H1 (cell line): ENCODE results near the gene PTPRF. TPM values are rescaled to one million over a fixed set of nuclear protein-coding genes. Genes with fewer than 3 reads are reported as not detected.

Experiments used
- CTCF ChIA-PET: fragments of 300-600 bp; sonication (Branson Sonifier 250); formaldehyde crosslinking; loops from one replicate; lab custom pipeline; 2021; ENCODE audit not compliant: partially characterized antibody; lab: Charles Lee
- POLR2A ChIA-PET: fragments of 300-600 bp; sonication (Branson Sonifier 250); formaldehyde crosslinking; loops from one replicate; lab custom pipeline; 2021; ENCODE audit warnings: inconsistent platforms; ENCODE audit not compliant: partially characterized antibody; lab: Charles Lee
- DNase-seq, 2 experiments: peaks; one replicate each; pipeline versions ENCODE4 v3.0.0 to v3.0.0-alpha.2; 2010 to 2022; ENCODE audit warnings: low spot score in 2 of 2, low read depth in 1 of 2, mixed read lengths in 1 of 2
- FAIRE-seq: peaks from 2 replicates; lab custom pipeline; 2011; peaks lifted over from hg19 to GRCh38; lab: Jason Lieb, UNC
- H2AFZ ChIP-seq: 2 replicates; pipeline ENCODE4 v1.8.1; 2012; ENCODE audit warnings: low read length, inconsistent platforms
- H2AK5ac ChIP-seq: 2 replicates; pipeline ENCODE4 v1.6.1; 2013; ENCODE audit warnings: low read depth, low read length
- H2BK120ac ChIP-seq: replicated peaks from 2 replicates; pipeline ENCODE3; 2013; ENCODE audit warnings: low read depth, low read length, inconsistent platforms
- H2BK12ac ChIP-seq: 2 replicates; pipeline ENCODE4 v1.6.1; 2013; ENCODE audit warnings: low read depth, low read length
- H2BK15ac ChIP-seq: 2 replicates; pipeline ENCODE4 v1.6.1; 2013; ENCODE audit warnings: low read length
- H2BK20ac ChIP-seq: 2 replicates; pipeline ENCODE4 v1.6.1; 2013; ENCODE audit warnings: low read length
- H2BK5ac ChIP-seq: 2 replicates; pipeline ENCODE4 v1.6.1; 2013; ENCODE audit warnings: low read depth, low read length
- H3K14ac ChIP-seq: 2 replicates; pipeline ENCODE4 v1.6.1; 2013; ENCODE audit warnings: inconsistent platforms; ENCODE audit not compliant: insufficient read length
- H3K18ac ChIP-seq: 2 replicates; pipeline ENCODE4 v1.6.1; 2013; ENCODE audit warnings: low read length; ENCODE audit errors: extremely low read depth
- H3K23ac ChIP-seq: 2 replicates; pipeline ENCODE4 v1.6.1; 2013; ENCODE audit warnings: inconsistent platforms; ENCODE audit not compliant: insufficient read length
- H3K23me2 ChIP-seq: 2 replicates; pipeline ENCODE4 v1.6.1; 2013; ENCODE audit warnings: low read depth, low read length
- H3K27ac ChIP-seq: 2 replicates; pipeline ENCODE4 v1.6.1; 2011; ENCODE audit warnings: low read depth, low read length, inconsistent platforms
- H3K27me3 ChIP-seq, 4 experiments: replicated peaks in 1 of 4; 1 replicate in 1 of 4; 2 replicates in 3 of 4; pipeline versions ENCODE4 v1.6.1 to v1.8.1; 2011 to 2013; ENCODE audit warnings: low read length in 3 of 4, mild to moderate bottlenecking in 3 of 4, inconsistent platforms in 2 of 4, mixed read lengths in 2 of 4, moderate library complexity in 1 of 4; ENCODE audit not compliant: control insufficient read depth in 3 of 4, insufficient read depth in 3 of 4; ENCODE audit errors: extremely low read depth in 1 of 4
- H3K36me3 ChIP-seq, 4 experiments: 2 replicates each; pipeline versions ENCODE4 v1.6.1 to v1.8.1; 2011 to 2013; ENCODE audit warnings: mild to moderate bottlenecking in 4 of 4, low read length in 3 of 4, moderate library complexity in 2 of 4, control low read depth in 1 of 4, inconsistent platforms in 1 of 4; ENCODE audit not compliant: insufficient read depth in 4 of 4, control insufficient read depth in 2 of 4
- H3K4ac ChIP-seq: replicated peaks from 2 replicates; pipeline ENCODE3; 2013; ENCODE audit warnings: low read length, low read depth, mixed read lengths, inconsistent platforms; ENCODE audit not compliant: insufficient read length
- H3K4me1 ChIP-seq, 4 experiments: replicated peaks in 1 of 4; 1 replicate in 1 of 4; 2 replicates in 3 of 4; pipeline versions ENCODE4 v1.6.1 to v1.8.1; 2011 to 2013; ENCODE audit warnings: low read length in 3 of 4, inconsistent platforms in 2 of 4, mixed read lengths in 1 of 4; ENCODE audit not compliant: insufficient read depth in 4 of 4, control insufficient read depth in 3 of 4
- H3K4me2 ChIP-seq, 2 experiments: 2 replicates each; pipeline versions ENCODE4 v1.6.1 to v1.8.1; 2011 to 2013; ENCODE audit warnings: low read depth in 2 of 2, low read length in 2 of 2, control low read depth in 1 of 2, inconsistent platforms in 1 of 2, mild to moderate bottlenecking in 1 of 2; ENCODE audit not compliant: insufficient read depth in 1 of 2
- H3K4me3 ChIP-seq, 4 experiments: fragments of 200-600, 300-600 bp in 1 of 4; sonication (generic), shearing (Covaris generic), sonication (Bioruptor Twin) in 1 of 4; 2 replicates each; pipeline versions ENCODE4 v1.5.1 to v1.8.1; 2011 to 2016; ENCODE audit warnings: low read length in 4 of 4, low read depth in 3 of 4, control low read depth in 2 of 4, inconsistent platforms in 2 of 4, mild to moderate bottlenecking in 2 of 4, mixed read lengths in 1 of 4, moderate library complexity in 1 of 4; ENCODE audit not compliant: insufficient read depth in 2 of 4; ENCODE audit errors: extremely low read depth in 1 of 4
- H3K56ac ChIP-seq: replicated peaks from 2 replicates; pipeline ENCODE3; 2013; ENCODE audit warnings: low read depth, mild to moderate bottlenecking, mixed read lengths, low read length, inconsistent platforms; ENCODE audit not compliant: insufficient read length
- H3K79me1 ChIP-seq: 2 replicates; pipeline ENCODE4 v1.6.1; 2013; ENCODE audit warnings: low read depth, low read length, control low read depth
- H3K79me2 ChIP-seq, 2 experiments: 2 replicates each; pipeline versions ENCODE4 v1.6.1 to v1.8.1; 2012 to 2013; ENCODE audit warnings: low read length in 2 of 2, mild to moderate bottlenecking in 2 of 2, inconsistent platforms in 1 of 2; ENCODE audit not compliant: insufficient read depth in 2 of 2, control insufficient read depth in 1 of 2
- H3K9ac ChIP-seq, 4 experiments: replicated peaks in 1 of 4; 1 replicate in 1 of 4; 2 replicates in 3 of 4; pipeline versions ENCODE4 v1.6.1 to v1.8.1; 2011 to 2013; ENCODE audit warnings: low read depth in 3 of 4, low read length in 3 of 4, control low read depth in 2 of 4, mild to moderate bottlenecking in 2 of 4, moderate library complexity in 2 of 4, inconsistent platforms in 1 of 4; ENCODE audit errors: extremely low read depth in 1 of 4
- H3K9me3 ChIP-seq, 2 experiments: 2 replicates each; pipeline versions ENCODE4 v1.6.1 to v1.8.1; 2012 to 2013; ENCODE audit warnings: mild to moderate bottlenecking in 2 of 2, moderate library complexity in 2 of 2, control low read depth in 1 of 2, inconsistent platforms in 1 of 2, low read depth in 1 of 2, low read length in 1 of 2, mixed read lengths in 1 of 2; ENCODE audit not compliant: insufficient read depth in 2 of 2
- H4K20me1 ChIP-seq, 2 experiments: replicated peaks in 1 of 2; 2 replicates each; pipeline versions ENCODE3 to v1.8.1; 2011 to 2013; ENCODE audit warnings: inconsistent platforms in 2 of 2, low read length in 2 of 2, mild to moderate bottlenecking in 1 of 2; ENCODE audit not compliant: insufficient read depth in 2 of 2, control insufficient read depth in 1 of 2
- H4K5ac ChIP-seq: 2 replicates; pipeline ENCODE4 v1.6.1; 2013; ENCODE audit warnings: low read length, low read depth, mixed read lengths, inconsistent platforms; ENCODE audit not compliant: insufficient read length
- H4K8ac ChIP-seq: 2 replicates; pipeline ENCODE4 v1.8.0; 2013; ENCODE audit warnings: mild to moderate bottlenecking, moderate library complexity, low read length, inconsistent platforms; ENCODE audit not compliant: insufficient read depth; ENCODE audit errors: extremely low read depth
- H4K91ac ChIP-seq: replicated peaks from 2 replicates; pipeline ENCODE3; 2013; ENCODE audit warnings: low read length, mixed read lengths, inconsistent platforms; ENCODE audit not compliant: insufficient read length
- CREB1 ChIP-seq: IDR thresholded peaks from 2 replicates; pipeline ENCODE4 v1.6.1; 2012; ENCODE audit warnings: inconsistent platforms
- EP300 ChIP-seq, 2 experiments: IDR thresholded peaks; 1 replicate in 1 of 2; 2 replicates in 1 of 2; pipeline ENCODE4 v1.6.1; 2011 to 2012; ENCODE audit warnings: low read depth in 2 of 2, low read length in 2 of 2, mild to moderate bottlenecking in 2 of 2, borderline replicate concordance in 1 of 2, inconsistent platforms in 1 of 2, moderate library complexity in 1 of 2
- KDM5A ChIP-seq: fragments of 200-600 bp; IDR thresholded peaks from 2 replicates; pipeline ENCODE4 v1.7.1; 2012; ENCODE audit warnings: mild to moderate bottlenecking, low read length, inconsistent platforms, mixed read lengths
- TBP ChIP-seq: IDR thresholded peaks from 2 replicates; pipeline ENCODE4 v1.6.1; 2011; ENCODE audit warnings: low read depth, low read length, improper control_type of control experiment
- TCF12 ChIP-seq: IDR thresholded peaks from 2 replicates; pipeline ENCODE4 v1.6.1; 2011; ENCODE audit warnings: low read depth, mild to moderate bottlenecking, low read length
- WGBS, 2 experiments: shearing (Covaris generic) in 1 of 2; methylation state at CpG; one replicate each; pipeline versions ENCODE4 v1.1.6 to v1.1.7; 2013 to 2015; ENCODE audit warnings: low lambda C conversion rate in 2 of 2, mixed read lengths in 2 of 2, inconsistent platforms in 1 of 2, low coverage in 1 of 2, missing lambda C conversion rate in 1 of 2; ENCODE audit not compliant: insufficient replicate concordance in 2 of 2, insufficient coverage in 1 of 2, insufficient read length in 1 of 2; ENCODE audit errors: extremely low coverage in 1 of 2, missing lambda C conversion rate in 1 of 2; 5-methylcytosine and 5-hydroxymethylcytosine counted together
- polyA plus RNA-seq, 7 experiments: library from polyadenylated mRNA; depleted of rRNA in 3 of 7; stranded (reverse) in 5 of 7; unstranded in 2 of 7; fragments of >200 nt in 5 of 7; fragments of 200-250 nt in 2 of 7; gene quantifications; 1 replicate in 5 of 7; 2 replicates in 1 of 7; 4 replicates in 1 of 7; pipeline versions ENCODE4 v1.2.1 to v1.2.3, GENCODE V29; 2011 to 2013; ENCODE audit warnings: missing spikeins in 2 of 7, mixed read lengths in 2 of 7
- total RNA-seq: library from RNA; stranded (reverse); fragmentation: NEBNext Ultra II Directional; extraction: Animal tissue kit (Norgen Biotek cat#: 25700); gene quantifications from 2 replicates; pipeline ENCODE4 v1.2.1, GENCODE V29; 2021

The PTPRF gene
- total and polyA plus RNA-seq, 2 of the 8 experiments (the other 6 are each of a cell fraction or from before 2014, with no cell fraction given): 136 to 231 TPM

DNA sequence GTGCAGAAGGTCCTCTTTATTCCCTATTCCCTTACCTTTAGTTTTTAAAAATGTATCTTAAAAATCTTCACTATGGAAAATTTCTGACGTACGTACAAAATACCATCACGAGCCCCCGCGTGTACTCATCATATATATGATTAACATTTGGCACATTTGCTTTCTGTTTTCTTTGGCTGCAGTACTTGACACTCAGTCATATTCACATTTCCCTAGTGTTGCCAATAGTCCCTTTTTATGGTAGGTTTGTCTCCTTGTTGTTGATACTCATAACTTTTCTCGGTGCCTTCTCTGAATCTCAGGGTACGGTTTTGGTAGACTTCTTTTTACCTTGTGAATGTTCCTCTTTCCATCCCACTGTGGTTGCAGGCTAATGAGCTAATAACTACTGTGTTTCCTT, 142.6 kb downstream of the PTPRF start:
- Histone ChIP-seq H3K23ac (no peak overlapping the region), H3K4me1 (no peaks in the 10 kb centered on the region), H3K56ac (no peak overlapping the region), H2BK15ac (no peak overlapping the region), H2AFZ (no peak overlapping the region), H2AK5ac (no peak overlapping the region), H3K79me1 (peaks cover 3% of the 10 kb centered on the region), H2BK120ac (no peak overlapping the region), H2BK5ac (no peak overlapping the region), H3K4ac (no peak overlapping the region), H3K4me3 (no peak overlapping the region), H4K8ac (no peak overlapping the region), H3K14ac (no peak overlapping the region), H3K27ac (no peak overlapping the region), H4K20me1 (peaks cover 6 to 12% of the 10 kb centered on the region in 2 experiments), H3K23me2 (no peaks in the 10 kb centered on the region; the same call in 1 of the 2 replicates), H4K91ac (no peak overlapping the region), H3K9ac (no peak overlapping the region), H4K5ac (no peak overlapping the region), H3K27me3 (no peaks in the 10 kb centered on the region), H3K9me3 (no peaks in the 10 kb centered on the region), H2BK12ac (no peak overlapping the region), H2BK20ac (no peak overlapping the region), H3K18ac (no peak overlapping the region), H3K4me2 (no peak overlapping the region), H3K36me3 (peaks cover 39 to 90% (median 66%) of the 10 kb centered on the region in 4 experiments), H3K79me2 (peaks cover 0 to 4% of the 10 kb centered on the region in 2 experiments; a peak in 1 of 4 replicates)
- DNase-seq (no peak), FAIRE-seq (no peak)
- 96% methylated on average over 7 of the region's 7 CpGs; no CpG with 5 or more reads in 1 of the 2 experiments for WGBS, 2 experiments
- ChIA-PET CTCF (interaction anchor here (0.9 to 1.2 kb wide), 3 partner anchors 10 to 20 kb away, joined by 3 to 5 read pairs (median 5); no protein-coding TSS in a partner anchor), POLR2A (interaction anchor here (1.6 to 33.6 kb wide), 3 partner anchors 2 to 20 kb away, joined by 7 to 651 read pairs (median 651); partner anchors contain the start of gene KDM4A)
- TF ChIP-seq TCF12 (no peak), CREB1 (no peak), KDM5A (no peak), TBP (no peak), EP300 (IDR thresholded peaks at IDR 0.05; ENCODE audit: borderline replicate concordance in 1 of 2, low read depth in 2 of 2, low read length in 2 of 2) (no peak)
